HG02798 (cell line): ENCODE measurements around the gene SCD5.

ENCODE experiments used
- ATAC-seq: cut with Tn5 transposase; IDR thresholded peaks from one replicate; pipeline ENCODE4 v1.9.1; 2021; ENCODE audit warnings: mild to moderate bottlenecking; ENCODE audit not compliant: unreplicated experiment, poor library complexity

SCD5 gene

GRCh38 chr4:82774711-82775171, 23.9 kb downstream of the SCD5 start:
- ATAC-seq, result no peak

GRCh38 chr4:82773057-82773456, 25.5 kb downstream of the SCD5 start:
- no peak for ATAC-seq

- ATAC-seq, result no peak
Observed at GRCh38 chr4:82770607-82771006, 28.0 kb downstream of the SCD5 start.

GRCh38 chr4:82765134-82765533, 33.5 kb downstream of the SCD5 start:
- no peak for ATAC-seq

GRCh38 chr4:82761229-82761628, 37.4 kb downstream of the SCD5 start:
- no peak for ATAC-seq

- ATAC-seq, result no peak
Observed at GRCh38 chr4:82758701-82759685, 39.6 kb downstream of the SCD5 start.

- no peak for ATAC-seq
Observed at GRCh38 chr4:82756061-82756460, 42.5 kb downstream of the SCD5 start.

GRCh38 chr4:82755650-82756049, 42.9 kb downstream of the SCD5 start:
- ATAC-seq, result no peak

GRCh38 chr4:82754513-82755165, 44.0 kb downstream of the SCD5 start:
- no peak for ATAC-seq

- no peak for ATAC-seq
Observed at GRCh38 chr4:82753725-82754410, 44.7 kb downstream of the SCD5 start.

- no peak for ATAC-seq
Observed at GRCh38 chr4:82753238-82753637, 45.4 kb downstream of the SCD5 start.

GRCh38 chr4:82748810-82749470, 49.7 kb downstream of the SCD5 start:
- no peak for ATAC-seq

- no peak for ATAC-seq
Observed at GRCh38 chr4:82747686-82748575, 50.7 kb downstream of the SCD5 start.

- ATAC-seq, result no peak
Observed at GRCh38 chr4:82746705-82747574, 51.7 kb downstream of the SCD5 start.

GRCh38 chr4:82745173-82745842, 53.3 kb downstream of the SCD5 start:
- ATAC-seq, result no peak

- no peak for ATAC-seq
Observed at GRCh38 chr4:82744284-82744968, 54.2 kb downstream of the SCD5 start.

GRCh38 chr4:82741188-82741587, 57.4 kb downstream of the SCD5 start:
- ATAC-seq, result no peak
